Smooth muscle cell (in vitro differentiated cells): ENCODE results near the gene RGS1. TPM values are rescaled to one million over a fixed set of nuclear protein-coding genes. Genes with fewer than 3 reads are reported as not detected.

Source experiments
- DNase-seq: peaks from one replicate; lab custom pipeline; 2025; ENCODE audit not compliant: unreplicated experiment; lab: John Stamatoyannopoulos, UW
- H2AFZ ChIP-seq: fragments of 200-600 bp; sonication (generic); 2 replicates; pipeline ENCODE4 v1.6.0; 2016; ENCODE audit warnings: antibody characterized with exemption, low read depth, mild to moderate bottlenecking
- H3F3A ChIP-seq: fragments of 200-600 bp; sonication (generic); 2 replicates; pipeline ENCODE4 v1.6.0; 2017; ENCODE audit warnings: antibody characterized with exemption, low read depth
- H3K27ac ChIP-seq: fragments of 200-600 bp; sonication (generic); 2 replicates; pipeline ENCODE4 v1.5.1; 2016; ENCODE audit warnings: low read depth, mild to moderate bottlenecking
- H3K27me3 ChIP-seq: fragments of 200-600 bp; sonication (generic); 2 replicates; pipeline ENCODE4 v1.6.1; 2016; ENCODE audit warnings: low read depth, mild to moderate bottlenecking
- H3K36me3 ChIP-seq: fragments of 200-600 bp; sonication (generic); 2 replicates; pipeline ENCODE4 v1.5.1; 2016; ENCODE audit warnings: low read depth
- H3K4me1 ChIP-seq: fragments of 200-600 bp; sonication (generic); 2 replicates; pipeline ENCODE4 v1.5.1; 2016; ENCODE audit warnings: low read depth
- H3K4me2 ChIP-seq: fragments of 200-600 bp; sonication (generic); 2 replicates; pipeline ENCODE4 v1.6.0; 2016; ENCODE audit warnings: mild to moderate bottlenecking
- H3K4me3 ChIP-seq: fragments of 200-600 bp; sonication (generic); 2 replicates; pipeline ENCODE4 v1.5.1; 2016; ENCODE audit warnings: mild to moderate bottlenecking
- H3K79me2 ChIP-seq: fragments of 200-600 bp; sonication (generic); 2 replicates; pipeline ENCODE4 v1.6.0; 2016; ENCODE audit warnings: low read depth, mild to moderate bottlenecking
- H3K9ac ChIP-seq: fragments of 200-600 bp; sonication (generic); 2 replicates; pipeline ENCODE4 v1.6.0; 2016; ENCODE audit warnings: low read depth
- H3K9me3 ChIP-seq: fragments of 200-600 bp; sonication (generic); replicated peaks from 2 replicates; pipeline ENCODE4 v1.5.1; 2016; ENCODE audit warnings: low read depth
- H4K20me1 ChIP-seq: fragments of 200-600 bp; sonication (generic); 2 replicates; pipeline ENCODE4 v1.6.0; 2016; ENCODE audit warnings: low read depth
- CTCF ChIP-seq: fragments of 200-600 bp; sonication (generic); IDR thresholded peaks from 2 replicates; pipeline ENCODE4 v1.5.1; 2017; ENCODE audit warnings: borderline replicate concordance, mild to moderate bottlenecking, antibody characterized with exemption; ENCODE audit not compliant: insufficient read depth, poor library complexity, severe bottlenecking
- WGBS: methylation state at CpG from one replicate; pipeline ENCODE4 v1.1.7; 2016; ENCODE audit warnings: low lambda C conversion rate; 5-methylcytosine and 5-hydroxymethylcytosine counted together
- polyA plus RNA-seq: library from polyadenylated mRNA; unstranded; fragments of >200 nt; fragmentation: Nextera tagmentation; extraction: Ambion mirVana; gene quantifications from 2 replicates; pipeline ENCODE4 v1.2.1, GENCODE V29; 2016
- total RNA-seq: library from RNA; depleted of rRNA; stranded (reverse); fragments of >200 nt; gene quantifications from 2 replicates; pipeline ENCODE4 v1.2.3, GENCODE V29; 2014

The RGS1 gene
- total and polyA plus RNA-seq, 2 experiments from 2014 or later: 119 to 224 TPM

GRCh38 chr1:192563129-192563528 lies 12.4 kb upstream of the RGS1 start:
- H3K27ac ChIP-seq: peak overlapping the region; percentile 17
- 98% methylated on average over 3 of the region's 3 CpGs for WGBS
- H3K4me1 ChIP-seq: no peaks in the 10 kb centered on the region
- H3K4me3 ChIP-seq: no peak overlapping the region
- TF ChIP-seq CTCF: no peak
- H4K20me1 ChIP-seq: no peaks in the 10 kb centered on the region
- no peaks in the 10 kb centered on the region for H3K79me2 ChIP-seq
- DNase-seq: no peak
- no peaks in the 10 kb centered on the region for H3K36me3 ChIP-seq
- H3K9me3 ChIP-seq: no peaks in the 10 kb centered on the region
- peaks cover 11% of the 10 kb centered on the region for H3F3A ChIP-seq
- no peak overlapping the region for H3K9ac ChIP-seq
- H3K27me3 ChIP-seq: no peaks in the 10 kb centered on the region
- no peak overlapping the region for H3K4me2 ChIP-seq
- H2AFZ ChIP-seq: no peak overlapping the region

GRCh38 chr1:192564099-192564498 lies 11.5 kb upstream of the RGS1 start:
- Histone ChIP-seq H3K4me1 (no peaks in the 10 kb centered on the region), H3K9me3 (no peaks in the 10 kb centered on the region), H3K36me3 (no peaks in the 10 kb centered on the region), H3K4me3 (no peak overlapping the region), H3K9ac (no peak overlapping the region), H3K27ac (no peak overlapping the region), H4K20me1 (no peaks in the 10 kb centered on the region), H3K79me2 (no peaks in the 10 kb centered on the region), H3F3A (peaks cover 10% of the 10 kb centered on the region), H2AFZ (no peak overlapping the region), H3K4me2 (no peak overlapping the region), H3K27me3 (no peaks in the 10 kb centered on the region)
- WGBS: 98% methylated on average over 4 of the region's 4 CpGs
- no peak for TF ChIP-seq CTCF
- no peak for DNase-seq

- H3K27ac ChIP-seq: no peak overlapping the region
- no peaks in the 10 kb centered on the region for H3K27me3 ChIP-seq
- no peak overlapping the region for H3K9ac ChIP-seq
- no peak for TF ChIP-seq CTCF
- no peaks in the 10 kb centered on the region for H3K4me1 ChIP-seq
- no peaks in the 10 kb centered on the region for H3K36me3 ChIP-seq
- H2AFZ ChIP-seq: no peak overlapping the region
- 97% methylated on average over 1 of the region's 1 CpG for WGBS
- H3K4me3 ChIP-seq: no peak overlapping the region
- H3K79me2 ChIP-seq: no peaks in the 10 kb centered on the region
- H3K9me3 ChIP-seq: no peaks in the 10 kb centered on the region
- no peak overlapping the region for H3K4me2 ChIP-seq
- peaks cover under 1% of the 10 kb centered on the region for H3F3A ChIP-seq
- DNase-seq: no peak
- no peaks in the 10 kb centered on the region for H4K20me1 ChIP-seq
Observed at GRCh38 chr1:192565946-192566345, 9.6 kb upstream of the RGS1 start.

GRCh38 chr1:192566657-192567056 lies 8.9 kb upstream of the RGS1 start:
- Histone ChIP-seq H3K27me3 (no peaks in the 10 kb centered on the region), H3K4me1 (no peaks in the 10 kb centered on the region), H3K27ac (no peak overlapping the region)

More at GRCh38 chr1:192566657-192567056, 8.9 kb upstream of the RGS1 start:
- Histone ChIP-seq H3K9me3 (no peaks in the 10 kb centered on the region), H4K20me1 (no peaks in the 10 kb centered on the region), H3K4me3 (no peak overlapping the region), H2AFZ (no peak overlapping the region), H3F3A (no peaks in the 10 kb centered on the region), H3K79me2 (no peaks in the 10 kb centered on the region), H3K36me3 (no peaks in the 10 kb centered on the region), H3K9ac (no peak overlapping the region), H3K4me2 (no peak overlapping the region)
- WGBS: 89% methylated on average over 3 of the region's 3 CpGs
- no peak for DNase-seq
- no peak for TF ChIP-seq CTCF
